Keratinocyte (primary cell): ENCODE measurements around the gene NOX3.

Experiments
- CTCF ChIP-seq, 3 experiments: IDR thresholded peaks in 1 of 3; conservative IDR thresholded peaks in 1 of 3; optimal IDR thresholded peaks in 1 of 3; 2 replicates in 2 of 3; 3 replicates in 1 of 3; pipeline versions ENCODE3 to v1.5.1; 2011; ENCODE audit warnings: low read length in 3 of 3, mild to moderate bottlenecking in 3 of 3, moderate library complexity in 2 of 3, control low read depth in 1 of 3, inconsistent platforms in 1 of 3; ENCODE audit not compliant: insufficient read depth in 2 of 3; ENCODE audit errors: extremely low read depth in 1 of 3
- EZH2 ChIP-seq: IDR thresholded peaks from one replicate; pipeline ENCODE4 v1.6.1; 2012; ENCODE audit warnings: inconsistent platforms, mild to moderate bottlenecking, low read length, moderate library complexity

GRCh38 chr6:155409391-155409790, 46.2 kb downstream of the NOX3 start:
- no peak for TF ChIP-seq CTCF (optimal IDR thresholded peaks at IDR 0.05 in 1 of 3, IDR thresholded peaks at IDR 0.05 in 1 of 3, conservative IDR thresholded peaks at IDR 0.05 in 1 of 3; ENCODE audit: extremely low read depth in 1 of 3, insufficient read depth in 2 of 3, low read length in 3 of 3)
- no peak for TF ChIP-seq EZH2
